Ascending aorta (tissue), 2 donors: ENCODE data around the gene ODAM. TPM values are rescaled to one million over a fixed set of nuclear protein-coding genes. Genes with fewer than 3 reads are reported as not detected.

Source experiments
- DNase-seq, 2 donors: peaks; one replicate each; pipeline ENCODE4 v3.0.0-alpha.2; 2019; ENCODE audit warnings: low spot score in 2 of 2
- H3K27ac ChIP-seq, 2 donors: fragments of 200-600 bp; sonication (generic); one replicate each; pipeline ENCODE4 v1.5.1; 2016 to 2017; ENCODE audit warnings: mild to moderate bottlenecking in 1 of 2
- H3K27me3 ChIP-seq: fragments of 200-600 bp; sonication (generic); one replicate; pipeline ENCODE4 v1.5.1; 2017
- H3K36me3 ChIP-seq, 2 donors: fragments of 200-600 bp; sonication (generic); one replicate each; pipeline ENCODE4 v1.5.1; 2016
- H3K4me1 ChIP-seq, 2 donors: fragments of 200-600 bp; sonication (generic); one replicate each; pipeline ENCODE4 v1.5.1; 2016 to 2017; ENCODE audit warnings: mild to moderate bottlenecking in 1 of 2
- H3K4me3 ChIP-seq, 2 donors: fragments of 200-600 bp; sonication (generic); one replicate each; pipeline ENCODE4 v1.5.1; 2016 to 2017; ENCODE audit warnings: mild to moderate bottlenecking in 1 of 2
- H3K9me3 ChIP-seq, 2 donors: fragments of 200-600 bp; sonication (generic); one replicate each; pipeline ENCODE4 v1.5.1; 2016
- intact Hi-C: fragments of 100-400 bp; cut with DNase I; formaldehyde crosslinking; loops from one replicate; pipeline ENCODE4 v1.15.1; 2023
- total RNA-seq: library from RNA; depleted of rRNA; stranded (reverse); fragments of >200 nt; gene quantifications from one replicate; pipeline ENCODE4 v1.1.0, GENCODE V29; 2016
- TF ChIP-seq, protein P1 (sequence below), 3 experiments: fragments of 200-600 bp in 2 of 3; fragments of 450-650 bp in 1 of 3; sonication (generic) in 2 of 3; IDR thresholded peaks; one replicate each; pipeline ENCODE4 v1.5.1; 2016 to 2019; ENCODE audit warnings: antibody characterized with exemption in 3 of 3, mild to moderate bottlenecking in 1 of 3, moderate library complexity in 1 of 3

ODAM gene
- total RNA-seq, 1 donor from 2014 or later, result not detected

DNA sequence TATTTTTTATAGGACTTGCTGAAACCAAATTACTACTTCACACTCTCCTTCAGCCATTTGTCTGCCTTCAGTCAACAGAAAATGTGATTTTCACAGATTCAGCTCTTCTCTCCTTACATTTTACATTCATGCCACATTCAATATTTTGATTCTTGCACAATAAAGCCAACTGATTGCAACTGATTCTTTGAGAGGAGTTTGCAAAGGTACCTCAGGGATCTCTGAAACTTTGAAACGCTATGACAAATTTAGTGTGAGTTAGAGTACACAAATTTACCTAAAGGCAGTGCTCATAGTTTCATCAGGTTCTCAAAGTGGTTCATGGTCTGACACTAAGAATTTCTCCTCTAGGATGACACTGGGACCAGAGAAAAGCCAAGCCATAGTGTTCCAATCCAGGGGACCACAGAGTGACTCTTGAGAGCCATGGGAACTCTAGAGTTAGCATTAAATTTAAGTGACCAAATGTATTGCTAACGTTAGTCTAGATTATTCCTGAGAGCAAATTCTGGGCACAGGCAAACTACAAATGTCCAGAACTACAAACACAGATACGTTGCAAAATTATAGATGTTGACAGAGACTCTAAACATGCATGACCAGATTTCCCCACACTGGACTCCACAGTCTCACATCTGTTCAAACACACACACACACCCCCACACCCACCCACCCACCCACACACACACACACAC lies 55.9 kb downstream of the ODAM start:
- no peak overlapping the region for H3K27ac ChIP-seq
- no peaks in the 10 kb centered on the region for H3K9me3 ChIP-seq
- H3K36me3 ChIP-seq, result no peaks in the 10 kb centered on the region
- no peaks in the 10 kb centered on the region for H3K4me1 ChIP-seq
- intact Hi-C loops, result no loop called here
- no peak for DNase-seq
- H3K4me3 ChIP-seq, result no peak overlapping the region
- no peaks in the 10 kb centered on the region for H3K27me3 ChIP-seq
- TF ChIP-seq, protein P1, sequence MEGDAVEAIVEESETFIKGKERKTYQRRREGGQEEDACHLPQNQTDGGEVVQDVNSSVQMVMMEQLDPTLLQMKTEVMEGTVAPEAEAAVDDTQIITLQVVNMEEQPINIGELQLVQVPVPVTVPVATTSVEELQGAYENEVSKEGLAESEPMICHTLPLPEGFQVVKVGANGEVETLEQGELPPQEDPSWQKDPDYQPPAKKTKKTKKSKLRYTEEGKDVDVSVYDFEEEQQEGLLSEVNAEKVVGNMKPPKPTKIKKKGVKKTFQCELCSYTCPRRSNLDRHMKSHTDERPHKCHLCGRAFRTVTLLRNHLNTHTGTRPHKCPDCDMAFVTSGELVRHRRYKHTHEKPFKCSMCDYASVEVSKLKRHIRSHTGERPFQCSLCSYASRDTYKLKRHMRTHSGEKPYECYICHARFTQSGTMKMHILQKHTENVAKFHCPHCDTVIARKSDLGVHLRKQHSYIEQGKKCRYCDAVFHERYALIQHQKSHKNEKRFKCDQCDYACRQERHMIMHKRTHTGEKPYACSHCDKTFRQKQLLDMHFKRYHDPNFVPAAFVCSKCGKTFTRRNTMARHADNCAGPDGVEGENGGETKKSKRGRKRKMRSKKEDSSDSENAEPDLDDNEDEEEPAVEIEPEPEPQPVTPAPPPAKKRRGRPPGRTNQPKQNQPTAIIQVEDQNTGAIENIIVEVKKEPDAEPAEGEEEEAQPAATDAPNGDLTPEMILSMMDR (IDR thresholded peaks at IDR 0.05), result no peak

DNA sequence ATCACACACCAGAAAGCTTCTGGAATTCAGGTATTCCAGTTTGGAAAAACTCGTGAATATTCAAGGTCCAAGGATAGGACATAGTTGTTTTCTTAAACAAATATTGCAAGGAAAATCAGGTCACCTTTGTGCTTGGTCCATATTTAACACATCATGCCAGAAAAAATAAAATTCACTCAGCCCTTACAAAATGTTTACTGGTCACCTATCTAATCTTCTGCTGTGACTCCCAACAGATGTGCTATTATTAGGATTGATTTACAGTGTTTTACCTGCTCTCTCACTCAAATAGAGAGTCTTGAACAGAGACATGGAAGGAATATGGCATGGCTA lies 56.4 kb downstream of the ODAM start:
- no peaks in the 10 kb centered on the region for H3K27me3 ChIP-seq
- H3K4me1 ChIP-seq, result no peaks in the 10 kb centered on the region
- TF ChIP-seq, protein P1 (IDR thresholded peaks at IDR 0.05), result no peak
- intact Hi-C loops, result no loop called here
- no peak overlapping the region for H3K4me3 ChIP-seq
- DNase-seq, result no peak
- H3K36me3 ChIP-seq, result no peaks in the 10 kb centered on the region
- H3K9me3 ChIP-seq, result no peaks in the 10 kb centered on the region
- no peak overlapping the region for H3K27ac ChIP-seq

Other genes starting within 250 kb of the ODAM start
- not detected for gene CSN2, start 230.0 kb upstream of the ODAM start, total RNA-seq
- gene STATH, start 199.8 kb upstream of the ODAM start, total RNA-seq, result not detected
- not detected for gene HTN3, start 167.3 kb upstream of the ODAM start, total RNA-seq
- not detected for gene HTN1, start 145.3 kb upstream of the ODAM start, total RNA-seq
- not detected for gene PRR27, start 41.5 kb upstream of the ODAM start, total RNA-seq
- gene FDCSP, start 30.4 kb downstream of the ODAM start, total RNA-seq, result not detected
- not detected for gene CSN3, start 46.9 kb downstream of the ODAM start, total RNA-seq
- gene CABS1, start 139.3 kb downstream of the ODAM start, total RNA-seq, result not detected
- not detected for gene SMR3A, start 165.0 kb downstream of the ODAM start, total RNA-seq
- not detected for gene SMR3B, start 187.4 kb downstream of the ODAM start, total RNA-seq
- not detected for gene OPRPN, start 202.2 kb downstream of the ODAM start, total RNA-seq